CD4-positive, alpha-beta T cell (primary cell): Measurements from ENCODE around the gene KLK4. TPM values are rescaled to one million over a fixed set of nuclear protein-coding genes. Genes with fewer than 3 reads are reported as not detected.
A peak's percentile ranks its signal among the peaks of the same experiment; 100 is the strongest.

Experiments
- ATAC-seq: fragments of 200-7000 bp; cut with Tn5 transposase; one replicate; pipeline ENCODE4 v1.10.0; 2022; ENCODE audit warnings: mild to moderate bottlenecking; ENCODE audit not compliant: poor library complexity
- CTCF ChIA-PET: fragments of 350-600 bp; sonication (Branson Sonifier 250); formaldehyde crosslinking; loops from one replicate; lab custom pipeline; 2021; ENCODE audit warnings: antibody characterized with exemption, inconsistent platforms; lab: Charles Lee
- POLR2A ChIA-PET: fragments of 350-600 bp; sonication (Branson Sonifier 250); formaldehyde crosslinking; loops from one replicate; lab custom pipeline; 2021; ENCODE audit warnings: antibody characterized with exemption, inconsistent platforms; lab: Charles Lee
- DNase-seq, 14 experiments: peaks; one replicate each; pipeline ENCODE4 v3.0.0-alpha.2; 2013 to 2020; ENCODE audit warnings: mixed read lengths in 2 of 14
- H3K27ac ChIP-seq, 2 donors: one replicate each; pipeline versions ENCODE4 v1.5.1 to v1.7.0; 2013; ENCODE audit warnings: low read length in 2 of 2, low read depth in 1 of 2, mild to moderate bottlenecking in 1 of 2
- H3K27me3 ChIP-seq, 2 experiments: 1 replicate in 1 of 2; 2 replicates in 1 of 2; pipeline versions ENCODE4 v1.6.1 to v1.7.0; 2013; ENCODE audit warnings: low read length in 2 of 2, control low read depth in 1 of 2, mild to moderate bottlenecking in 1 of 2, moderate library complexity in 1 of 2; ENCODE audit not compliant: insufficient read depth in 2 of 2, control insufficient read depth in 1 of 2
- H3K36me3 ChIP-seq: one replicate; pipeline ENCODE4 v1.6.1; 2013; ENCODE audit warnings: low read length, control low read depth; ENCODE audit not compliant: insufficient read depth
- H3K4me1 ChIP-seq: one replicate; pipeline ENCODE4 v1.6.1; 2013; ENCODE audit warnings: low read length, control low read depth; ENCODE audit not compliant: insufficient read depth
- H3K4me3 ChIP-seq: one replicate; pipeline ENCODE4 v1.5.1; 2013; ENCODE audit warnings: mild to moderate bottlenecking, low read length, moderate library complexity
- H3K9me3 ChIP-seq, 2 experiments: 1 replicate in 1 of 2; 2 replicates in 1 of 2; pipeline versions ENCODE4 v1.6.1 to v1.7.0; 2013; ENCODE audit warnings: low read length in 2 of 2, mild to moderate bottlenecking in 2 of 2, control low read depth in 1 of 2, moderate library complexity in 1 of 2; ENCODE audit not compliant: control insufficient read depth in 1 of 2, insufficient read depth in 1 of 2
- H3K27ac Mint-ChIP-seq: one replicate; pipeline ENCODE4 v1.8.0; 2020; ENCODE audit warnings: mixed read lengths
- H3K27me3 Mint-ChIP-seq: one replicate; pipeline ENCODE4 v1.8.0; 2021; ENCODE audit warnings: mixed read lengths
- H3K36me3 Mint-ChIP-seq: one replicate; pipeline ENCODE4 v1.8.0; 2021; ENCODE audit warnings: low read depth, mixed read lengths
- H3K4me1 Mint-ChIP-seq: one replicate; pipeline ENCODE4 v1.8.0; 2021; ENCODE audit warnings: low read depth, mixed read lengths
- H3K4me3 Mint-ChIP-seq: one replicate; pipeline ENCODE4 v1.8.0; 2020; ENCODE audit warnings: mild to moderate bottlenecking, mixed read lengths
- H3K9me3 Mint-ChIP-seq: one replicate; pipeline ENCODE4 v1.8.0; 2020; ENCODE audit warnings: mixed read lengths
- CTCF ChIP-seq: fragments of 200-600 bp; IDR thresholded peaks from one replicate; pipeline ENCODE4 v1.8.0; 2022; ENCODE audit warnings: antibody characterized with exemption, mild to moderate bottlenecking
- intact Hi-C, 2 experiments: fragments of 100-400 bp; cut with DNase I in 1 of 2; cut with micrococcal nuclease in 1 of 2; formaldehyde crosslinking; loops; one replicate each; pipeline versions ENCODE4 v1.15.1 to v1.9.0; 2023 to 2025; cut with DNase I, micrococcal nuclease
- total RNA-seq, 174 experiments: library from RNA in 2 of 174; stranded (reverse) in 2 of 174; gene quantifications; one replicate each; pipeline ENCODE4 v1.2.3 and lab custom pipeline; 2021 to 2026

The KLK4 gene
- total RNA-seq, 2 experiments from 2014 or later: not detected

GRCh38 chr19:50925734-50926133 lies 14.5 kb upstream of the KLK4 start:
- intact Hi-C loops: loop anchor here in 1 of 2 experiments (5.0 to 10.0 kb wide), 2 partner anchors 172 to 391 kb away; no protein-coding TSS in a partner anchor
- no peaks in the 10 kb centered on the region for H3K36me3 ChIP-seq
- Mint-ChIP-seq H3K27me3 (peaks cover 41% of the 10 kb centered on the region), H3K27ac (no peak overlapping the region), H3K4me3 (no peak overlapping the region), H3K36me3 (no peaks in the 10 kb centered on the region), H3K4me1 (peaks cover 11% of the 10 kb centered on the region), H3K9me3 (no peaks in the 10 kb centered on the region)
- POLR2A ChIA-PET: no interaction called here
- no peak for DNase-seq
- H3K4me1 ChIP-seq: peaks cover 7% of the 10 kb centered on the region
- H3K27ac ChIP-seq: no peak overlapping the region
- H3K27me3 ChIP-seq: peaks cover 10 to 22% of the 10 kb centered on the region in 2 experiments
- CTCF ChIA-PET: no interaction called here
- no peaks in the 10 kb centered on the region for H3K9me3 ChIP-seq
- TF ChIP-seq CTCF: no peak
- H3K4me3 ChIP-seq: no peak overlapping the region
- ATAC-seq: no peak

- ATAC-seq: no peak
- peaks cover 44% of the 10 kb centered on the region for H3K27me3 Mint-ChIP-seq
- H3K36me3 Mint-ChIP-seq: no peaks in the 10 kb centered on the region
- H3K27ac Mint-ChIP-seq: no peak overlapping the region
- no peak overlapping the region for H3K27ac ChIP-seq
- H3K9me3 ChIP-seq: no peaks in the 10 kb centered on the region
- peaks cover 6% of the 10 kb centered on the region for H3K4me1 Mint-ChIP-seq
- H3K36me3 ChIP-seq: no peaks in the 10 kb centered on the region
- no peak overlapping the region for H3K4me3 Mint-ChIP-seq
- TF ChIP-seq CTCF: no peak
- POLR2A ChIA-PET: no interaction called here
- CTCF ChIA-PET: no interaction called here
- H3K27me3 ChIP-seq: peaks cover 12 to 13% of the 10 kb centered on the region in 2 experiments
- peaks cover 7% of the 10 kb centered on the region for H3K4me1 ChIP-seq
- no peak for DNase-seq
- intact Hi-C loops: loop anchor here (5.0 to 10.0 kb wide), 2 partner anchors 387 to 390 kb away; no protein-coding TSS in a partner anchor
- H3K4me3 ChIP-seq: no peak overlapping the region
- no peaks in the 10 kb centered on the region for H3K9me3 Mint-ChIP-seq
Observed at GRCh38 chr19:50924586-50924985, 13.4 kb upstream of the KLK4 start.

- H3K36me3 Mint-ChIP-seq: no peaks in the 10 kb centered on the region
- H3K27me3 Mint-ChIP-seq: peaks cover 50% of the 10 kb centered on the region
- H3K4me1 Mint-ChIP-seq: peaks cover 6% of the 10 kb centered on the region
- DNase-seq: peak; percentile 53 to 87 (median 63)
- H3K4me3 ChIP-seq: no peak overlapping the region
- H3K27me3 ChIP-seq: peaks cover 7 to 21% of the 10 kb centered on the region in 2 experiments
- H3K27ac ChIP-seq: no peak overlapping the region
- peaks cover 7% of the 10 kb centered on the region for H3K4me1 ChIP-seq
- no peaks in the 10 kb centered on the region for H3K9me3 Mint-ChIP-seq
- H3K4me3 Mint-ChIP-seq: no peak overlapping the region
- TF ChIP-seq CTCF: peak; percentile 90
- no peaks in the 10 kb centered on the region for H3K9me3 ChIP-seq
- no peaks in the 10 kb centered on the region for H3K36me3 ChIP-seq
- ChIA-PET POLR2A (interaction anchor here (0.7 to 1.3 kb wide), 3 partner anchors 118 to 565 kb away, joined by 3 read pairs; no protein-coding TSS in a partner anchor), CTCF (interaction anchor here (0.6 to 1.2 kb wide), 7 partner anchors 16 to 127 kb away, joined by 3 to 4 read pairs (median 3); no protein-coding TSS in a partner anchor)
- H3K27ac Mint-ChIP-seq: no peak overlapping the region
- intact Hi-C loops: loop anchor here (2.0 to 10.0 kb wide), 4 partner anchors 16 to 566 kb away; no protein-coding TSS in a partner anchor
- ATAC-seq: peak; percentile 93
Observed at GRCh38 chr19:50922317-50922853, 11.2 kb upstream of the KLK4 start.
